ENCODE results near the gene ARHGEF19.
A peak's percentile ranks its signal among the peaks of the same experiment; 100 is the strongest.
"Not testable (repeated sequence)": the region's sequence is repeated elsewhere in the genome, so short reads cannot be mapped to it uniquely, and the experiment has no call there.

Gene ARHGEF19

GRCh38 chr1:16221499-16221898, 9.0 kb upstream of the ARHGEF19 start:
- no peak for DNase-seq (ENCODE audit: low spot score)

- no peak for DNase-seq (ENCODE audit: low spot score)
Measured at GRCh38 chr1:16219968-16220500, 7.6 kb upstream of the ARHGEF19 start.

- no peak for DNase-seq (ENCODE audit: low spot score)
Measured at GRCh38 chr1:16218674-16219071, 6.2 kb upstream of the ARHGEF19 start.

- DNase-seq (ENCODE audit: low spot score): no peak
Measured at GRCh38 chr1:16218014-16218673, 5.7 kb upstream of the ARHGEF19 start.

- DNase-seq (ENCODE audit: low spot score): peak; percentile 85
Measured at GRCh38 chr1:16217061-16217785, 4.8 kb upstream of the ARHGEF19 start.

GRCh38 chr1:16215882-16216753, 3.7 kb upstream of the ARHGEF19 start:
- peak; percentile 59 for DNase-seq (ENCODE audit: low spot score)

- not testable (repeated sequence) for DNase-seq (ENCODE audit: low spot score)
Measured at GRCh38 chr1:16215240-16215639, 2.8 kb upstream of the ARHGEF19 start.

GRCh38 chr1:16213544-16213943, 1.1 kb upstream of the ARHGEF19 start:
- DNase-seq (ENCODE audit: low spot score): not testable (repeated sequence)

GRCh38 chr1:16213013-16213412, 561 bp upstream of the ARHGEF19 start:
- DNase-seq (ENCODE audit: low spot score): no peak

- no peak for DNase-seq (ENCODE audit: low spot score)
Measured at GRCh38 chr1:16211824-16212223, 628 bp downstream of the ARHGEF19 start.

GRCh38 chr1:16210581-16210980, 1.9 kb downstream of the ARHGEF19 start:
- DNase-seq (ENCODE audit: low spot score): no peak

GRCh38 chr1:16209847-16210407, 2.5 kb downstream of the ARHGEF19 start:
- no peak for DNase-seq (ENCODE audit: low spot score)

GRCh38 chr1:16209132-16209846, 3.2 kb downstream of the ARHGEF19 start:
- DNase-seq (ENCODE audit: low spot score): no peak

GRCh38 chr1:16208270-16208987, 4.0 kb downstream of the ARHGEF19 start:
- no peak for DNase-seq (ENCODE audit: low spot score)

GRCh38 chr1:16207318-16208269, 4.9 kb downstream of the ARHGEF19 start:
- no peak for DNase-seq (ENCODE audit: low spot score)

GRCh38 chr1:16206547-16207317, 5.7 kb downstream of the ARHGEF19 start:
- DNase-seq (ENCODE audit: low spot score): peak; percentile 88

- DNase-seq (ENCODE audit: low spot score): no peak
Measured at GRCh38 chr1:16205891-16206546, 6.4 kb downstream of the ARHGEF19 start.

- no peak for DNase-seq (ENCODE audit: low spot score)
Measured at GRCh38 chr1:16205334-16205671, 7.1 kb downstream of the ARHGEF19 start.
